Upper lobe of left lung (tissue), 6 donors: ENCODE measurements around the gene GRID1. TPM values are rescaled to one million over a fixed set of nuclear protein-coding genes. Genes with fewer than 3 reads are reported as not detected.

Experiments
- ATAC-seq, 2 donors: fragments of 200-7000 bp; cut with Tn5 transposase; one replicate each; pipeline ENCODE4 v1.9.1; 2022; ENCODE audit warnings: mild to moderate bottlenecking in 2 of 2, moderate library complexity in 2 of 2; ENCODE audit not compliant: low FRiP score in 2 of 2
- DNase-seq, 2 donors: peaks; one replicate each; pipeline ENCODE4 v3.0.0-alpha.2; 2019 to 2020
- H3K27ac ChIP-seq, 4 donors: fragments of 200-600 bp; sonication (generic); one replicate each; pipeline ENCODE4 v1.5.1; 2016 to 2019
- H3K27me3 ChIP-seq, 4 donors: fragments of 200-600 bp; sonication (generic); one replicate each; pipeline ENCODE4 v1.5.1; 2017 to 2019
- H3K36me3 ChIP-seq, 4 donors: fragments of 200-600 bp; sonication (generic); one replicate each; pipeline ENCODE4 v1.5.1; 2016 to 2019
- H3K4me1 ChIP-seq, 4 donors: fragments of 200-600 bp; sonication (generic); one replicate each; pipeline ENCODE4 v1.5.1; 2018 to 2019
- H3K4me3 ChIP-seq, 4 donors: fragments of 200-600 bp; sonication (generic); one replicate each; pipeline ENCODE4 v1.5.1; 2017 to 2019; ENCODE audit warnings: mild to moderate bottlenecking in 2 of 4, moderate library complexity in 1 of 4
- H3K9me3 ChIP-seq, 4 donors: fragments of 200-600 bp; sonication (generic); one replicate each; pipeline ENCODE4 v1.5.1; 2018 to 2019
- CTCF ChIP-seq, 6 experiments: fragments of 450-650 bp in 4 of 6; fragments of 200-600 bp in 2 of 6; sonication (generic) in 2 of 6; IDR thresholded peaks; one replicate each; pipeline ENCODE4 v1.5.1; 2016 to 2019; ENCODE audit warnings: antibody characterized with exemption in 6 of 6
- EP300 ChIP-seq, 4 donors: sonication (generic); formaldehyde crosslinking; IDR thresholded peaks; one replicate each; pipeline ENCODE4 v1.5.1; 2017; ENCODE audit warnings: antibody characterized with exemption in 4 of 4, control low read depth in 2 of 4
- POLR2A ChIP-seq, 4 donors: fragments of 450-650 bp; IDR thresholded peaks; one replicate each; pipeline ENCODE4 v1.5.1; 2016 to 2017; ENCODE audit warnings: antibody characterized with exemption in 4 of 4, mild to moderate bottlenecking in 2 of 4
- POLR2AphosphoS5 ChIP-seq, 2 donors: sonication (generic); formaldehyde crosslinking; IDR thresholded peaks; one replicate each; pipeline ENCODE4 v1.5.1; 2017; ENCODE audit warnings: antibody characterized with exemption in 2 of 2
- WGBS, 2 donors: methylation state at CpG; one replicate each; pipeline ENCODE4 v1.1.5; 2017 to 2018; 5-methylcytosine and 5-hydroxymethylcytosine counted together
- total RNA-seq, 6 donors: library from RNA; depleted of rRNA in 4 of 6; stranded (reverse); fragments of >200 nt in 4 of 6; gene quantifications; one replicate each; pipeline versions ENCODE4 v1.1.0 to v1.2.1, GENCODE V29; 2016 to 2021
- donor health status: DM: no; HTN: no; CAD: no; lungs with moderate emphysema.
- donor health status: DM: no; HTN: yes; CAD: no; lungs with severe emphysema.

The GRID1 gene
- total RNA-seq, 6 donors from 2014 or later, result 1.5 to 5.2 (median 3.2) TPM

GRCh38 chr10:85861513-85862197, 504.9 kb downstream of the GRID1 start:
- DNase-seq, result no peak
- Histone ChIP-seq H3K27ac (no peak overlapping the region), H3K4me1 (no peaks in the 10 kb centered on the region), H3K36me3 (no peaks in the 10 kb centered on the region), H3K4me3 (no peak overlapping the region), H3K9me3 (no peaks in the 10 kb centered on the region), H3K27me3 (no peaks in the 10 kb centered on the region)
- TF ChIP-seq POLR2AphosphoS5 (IDR thresholded peaks at IDR 0.05) (no peak), CTCF (IDR thresholded peaks at IDR 0.05) (no peak), EP300 (IDR thresholded peaks at IDR 0.05) (no peak), POLR2A (IDR thresholded peaks at IDR 0.05) (no peak)
- no peak for ATAC-seq
- 72% methylated on average over 3 of the region's 3 CpGs for WGBS, 2 donors

- TF ChIP-seq POLR2AphosphoS5 (IDR thresholded peaks at IDR 0.05) (no peak), CTCF (IDR thresholded peaks at IDR 0.05) (no peak), POLR2A (IDR thresholded peaks at IDR 0.05) (no peak), EP300 (IDR thresholded peaks at IDR 0.05) (no peak)
- Histone ChIP-seq H3K27me3 (no peaks in the 10 kb centered on the region), H3K4me3 (no peak overlapping the region), H3K36me3 (no peaks in the 10 kb centered on the region), H3K9me3 (no peaks in the 10 kb centered on the region), H3K4me1 (no peaks in the 10 kb centered on the region), H3K27ac (no peak overlapping the region)
- ATAC-seq (no peak), DNase-seq (no peak)
- WGBS, 2 donors, result 85 to 89% methylated on average over 2 of the region's 2 CpGs
These were observed 506.7 kb downstream of the GRID1 start for GRCh38 chr10:85859859-85860258.

- DNase-seq, result no peak
- no peaks in the 10 kb centered on the region for H3K9me3 ChIP-seq
- 94% methylated on average over 3 of the region's 3 CpGs for WGBS, 2 donors
- no peak overlapping the region for H3K4me3 ChIP-seq
- H3K27me3 ChIP-seq, result no peaks in the 10 kb centered on the region
- TF ChIP-seq EP300 (IDR thresholded peaks at IDR 0.05) (no peak), POLR2A (IDR thresholded peaks at IDR 0.05) (no peak), CTCF (IDR thresholded peaks at IDR 0.05) (no peak), POLR2AphosphoS5 (IDR thresholded peaks at IDR 0.05) (no peak)
- H3K4me1 ChIP-seq, result no peaks in the 10 kb centered on the region
- no peak for ATAC-seq
- H3K27ac ChIP-seq, result no peak overlapping the region
- H3K36me3 ChIP-seq, result no peaks in the 10 kb centered on the region
These were observed 507.6 kb downstream of the GRID1 start for GRCh38 chr10:85858776-85859515.

GRCh38 chr10:85857791-85858190, 508.8 kb downstream of the GRID1 start:
- Histone ChIP-seq H3K4me1 (no peaks in the 10 kb centered on the region), H3K27ac (no peak overlapping the region), H3K27me3 (no peaks in the 10 kb centered on the region), H3K9me3 (no peaks in the 10 kb centered on the region), H3K36me3 (no peaks in the 10 kb centered on the region), H3K4me3 (no peak overlapping the region)
- 84 to 100% methylated on average over 3 of the region's 3 CpGs for WGBS, 2 donors
- DNase-seq, result no peak
- ATAC-seq, result no peak
- no peak for TF ChIP-seq POLR2AphosphoS5 (IDR thresholded peaks at IDR 0.05)
- no peak for TF ChIP-seq CTCF (IDR thresholded peaks at IDR 0.05)
- TF ChIP-seq POLR2A (IDR thresholded peaks at IDR 0.05), result no peak
- TF ChIP-seq EP300 (IDR thresholded peaks at IDR 0.05), result no peak
